OCI-LY3 (cell line): Measurements from ENCODE around the gene CA11.

ENCODE experiments used
- CTCF ChIP-seq: fragments of 200-600, 300-600 bp; sonication (generic); IDR thresholded peaks from 2 replicates; pipeline ENCODE4 v1.5.1; 2014; ENCODE audit warnings: antibody characterized with exemption, low read length, low read depth
- EZH2phosphoT487 ChIP-seq: fragments of 200-600 bp; shearing (Covaris generic); IDR thresholded peaks from 2 replicates; pipeline ENCODE4 v1.6.1; 2018; ENCODE audit warnings: antibody characterized with exemption, mixed run types, low read depth

- no peak for TF ChIP-seq CTCF
- TF ChIP-seq EZH2phosphoT487, result no peak
These were observed 16.7 kb downstream of the CA11 start for GRCh38 chr19:48629297-48629598.
